GM21423 (cell line): ENCODE results near the gene RECK.
"Not testable (repeated sequence)": the region's sequence is repeated elsewhere in the genome, so short reads cannot be mapped to it uniquely, and the experiment has no call there.

ENCODE experiments used
- ATAC-seq: cut with Tn5 transposase; IDR thresholded peaks from one replicate; pipeline ENCODE4 v1.9.1; 2021; ENCODE audit warnings: mild to moderate bottlenecking, moderate library complexity; ENCODE audit not compliant: unreplicated experiment

RECK gene

GRCh38 chr9:36109071-36109470, 72.4 kb downstream of the RECK start:
- ATAC-seq, result no peak

DNA sequence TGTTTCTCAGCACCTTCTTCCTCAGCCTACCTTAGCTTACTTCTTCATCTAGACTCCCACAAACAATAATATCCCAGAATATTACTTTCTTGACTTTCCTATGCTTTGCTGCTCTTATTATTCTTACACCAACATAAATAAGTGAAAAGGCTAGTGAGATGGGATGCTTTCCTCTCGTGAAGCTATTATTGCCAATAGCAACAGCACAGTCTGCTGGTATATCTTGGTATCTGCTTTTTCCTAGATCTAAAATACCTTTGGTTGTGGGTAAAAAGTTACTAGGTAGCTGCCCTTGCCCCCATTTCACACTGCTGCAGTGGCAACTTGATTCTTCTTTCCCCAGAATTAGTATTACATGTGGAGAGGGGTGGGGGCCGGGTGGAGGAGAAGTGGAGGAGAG, 73.7 kb downstream of the RECK start:
- ATAC-seq, result no peak

GRCh38 chr9:36112516-36112915, 75.8 kb downstream of the RECK start:
- no peak for ATAC-seq

DNA sequence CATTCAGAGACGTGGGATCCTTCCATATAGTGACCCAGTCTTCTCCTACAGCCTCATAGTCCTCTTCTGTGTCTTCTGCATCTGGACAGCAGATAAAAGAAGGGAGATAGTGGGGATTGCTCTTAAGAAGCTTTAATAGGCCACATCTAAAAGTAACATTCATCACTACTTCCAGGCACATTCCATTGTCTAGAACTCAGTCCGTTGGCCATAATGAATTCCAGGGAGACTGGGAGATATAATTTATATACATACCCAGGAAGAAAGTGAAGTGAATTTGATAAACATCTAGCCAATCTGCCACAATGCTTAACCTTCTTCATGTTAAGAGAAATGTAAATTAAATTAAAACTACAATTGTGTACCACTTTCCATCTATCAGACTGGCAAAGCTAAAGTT, 77.3 kb downstream of the RECK start:
- ATAC-seq, result no peak

- no peak for ATAC-seq
Observed at GRCh38 chr9:36116593-36116992, 79.9 kb downstream of the RECK start.

- ATAC-seq, result no peak
Observed at GRCh38 chr9:36118201-36118600, 81.5 kb downstream of the RECK start.

- no peak for ATAC-seq
Observed at GRCh38 chr9:36118706-36119105, 82.0 kb downstream of the RECK start.

DNA sequence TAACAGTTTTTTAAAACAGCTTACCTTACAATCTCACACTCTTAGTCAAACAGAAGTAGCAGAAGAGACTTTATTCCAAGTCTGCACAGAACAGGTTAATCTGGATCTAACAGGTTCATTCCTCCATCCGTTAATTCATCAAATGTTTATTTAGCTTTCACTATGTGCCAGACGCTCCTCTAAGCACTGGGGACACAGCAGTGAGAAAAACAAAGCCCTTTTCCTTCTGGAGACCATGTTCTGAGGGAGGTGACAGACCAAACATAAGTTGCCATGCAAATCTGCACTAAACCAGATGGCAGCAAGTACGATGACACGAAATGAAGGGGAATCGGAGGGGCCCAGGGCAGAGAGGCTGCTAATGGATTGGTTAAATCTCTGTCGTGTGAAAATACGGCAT, 82.8 kb downstream of the RECK start:
- no peak for ATAC-seq

DNA sequence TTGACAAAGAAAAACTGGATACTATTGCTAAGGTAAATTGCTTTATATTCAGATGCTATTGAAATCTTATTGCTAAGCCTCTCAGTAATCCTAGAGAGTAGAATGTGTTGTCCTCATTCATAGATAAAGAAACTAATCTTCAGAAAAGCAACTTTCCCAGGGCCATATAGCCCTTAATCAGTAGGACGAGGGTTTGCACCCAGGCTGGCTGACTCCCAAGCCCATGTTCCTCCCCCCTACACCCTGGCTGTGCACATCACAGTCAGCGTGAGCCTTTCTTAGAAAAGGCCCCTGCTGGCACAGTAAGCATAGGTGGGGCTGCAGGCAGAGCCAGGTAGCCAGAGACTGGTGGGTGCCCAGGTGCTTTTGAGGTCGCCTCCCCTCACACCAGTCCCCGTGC, 84.0 kb downstream of the RECK start:
- ATAC-seq, result no peak

GRCh38 chr9:36121971-36122370, 85.3 kb downstream of the RECK start:
- ATAC-seq, result no peak

- ATAC-seq, result no peak
Observed at GRCh38 chr9:36123515-36123914, 86.8 kb downstream of the RECK start.

DNA sequence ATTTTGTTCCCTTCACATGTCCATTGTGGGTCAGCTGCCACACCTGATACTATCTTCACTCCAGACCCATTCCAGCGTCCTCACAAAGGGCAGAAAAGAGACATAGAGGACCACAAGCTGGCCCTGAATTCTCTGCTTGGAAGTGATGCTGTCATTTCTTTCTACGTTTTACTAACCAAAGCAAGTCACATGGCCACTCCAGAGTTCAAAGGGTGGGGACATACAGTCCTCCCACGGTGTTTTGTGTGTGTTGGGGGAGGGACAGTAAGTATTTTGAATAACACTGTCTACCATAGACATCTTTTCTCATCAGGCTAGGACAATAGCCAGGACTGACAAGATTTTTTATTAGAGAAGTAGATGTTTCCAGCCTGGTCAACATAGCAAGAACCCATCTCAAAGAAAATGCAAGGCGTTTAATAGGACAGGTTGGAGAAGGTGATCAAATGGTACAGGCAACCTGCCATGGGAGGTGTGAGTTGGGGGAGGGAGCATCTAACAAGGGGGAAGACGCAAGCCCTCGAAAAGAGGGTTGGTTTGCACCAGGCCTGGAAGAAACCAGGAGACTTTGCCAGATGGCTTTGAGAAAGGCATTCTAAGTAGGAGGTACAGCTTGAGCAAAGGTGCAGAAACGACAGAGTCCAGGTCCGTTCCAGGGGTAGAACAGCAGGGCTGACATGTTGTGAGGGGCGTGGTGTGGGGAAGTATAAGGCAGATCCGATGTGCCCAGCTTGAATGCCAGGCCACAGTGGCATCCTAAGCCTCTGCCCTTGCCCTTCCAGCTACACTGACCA, 88.5 kb downstream of the RECK start:
- no peak for ATAC-seq

- ATAC-seq, result no peak
Observed at GRCh38 chr9:36126016-36126730, 89.5 kb downstream of the RECK start.

DNA sequence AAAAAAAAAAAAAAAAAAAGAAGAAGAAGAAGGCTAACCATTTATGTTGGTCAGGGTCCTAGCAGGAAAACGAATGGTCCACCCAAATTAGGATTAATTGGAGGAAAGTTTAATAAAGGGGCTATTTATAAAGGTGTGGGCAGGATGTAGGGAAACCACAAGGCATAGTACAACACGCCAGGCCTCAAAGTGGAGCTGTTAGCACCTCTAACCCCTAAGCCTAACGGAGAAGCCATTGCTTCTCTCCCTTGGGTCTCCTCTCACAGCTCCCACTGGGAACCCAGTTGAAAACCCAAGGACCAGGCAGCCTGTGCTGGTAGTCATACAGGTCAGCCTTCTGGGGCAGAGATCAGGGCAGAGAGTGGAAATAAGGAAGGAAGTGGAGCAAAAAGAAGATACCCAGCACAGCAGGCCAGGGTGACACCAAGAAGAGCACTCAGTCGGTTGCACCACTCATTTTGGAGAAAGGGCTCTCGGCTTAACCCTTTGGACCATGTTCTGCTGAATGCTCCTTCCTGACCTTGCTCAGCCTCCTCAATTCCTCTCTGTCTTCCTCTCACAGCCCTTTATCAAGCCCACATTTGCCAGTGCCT, 91.0 kb downstream of the RECK start:
- no peak for ATAC-seq

GRCh38 chr9:36128349-36128748, 91.6 kb downstream of the RECK start:
- no peak for ATAC-seq

DNA sequence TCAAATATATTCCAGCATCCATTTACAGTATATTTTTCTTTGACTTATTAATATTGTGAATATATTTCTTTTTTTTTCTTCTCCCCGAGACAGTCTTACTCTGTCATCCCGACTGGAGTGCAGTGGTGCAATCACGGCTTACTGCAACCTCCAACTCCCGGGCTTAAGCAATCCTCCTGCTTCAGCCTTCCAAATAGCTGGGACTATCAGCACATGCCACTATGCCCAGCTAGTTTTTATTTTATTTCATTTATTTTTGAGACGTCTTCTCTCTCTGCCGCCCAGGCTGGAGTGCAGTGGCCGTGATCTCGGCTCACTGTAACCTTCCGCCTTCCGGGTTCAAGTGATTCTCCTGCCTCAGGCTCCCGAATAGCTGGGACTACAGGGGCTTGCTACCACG, 92.4 kb downstream of the RECK start:
- ATAC-seq, result no peak

DNA sequence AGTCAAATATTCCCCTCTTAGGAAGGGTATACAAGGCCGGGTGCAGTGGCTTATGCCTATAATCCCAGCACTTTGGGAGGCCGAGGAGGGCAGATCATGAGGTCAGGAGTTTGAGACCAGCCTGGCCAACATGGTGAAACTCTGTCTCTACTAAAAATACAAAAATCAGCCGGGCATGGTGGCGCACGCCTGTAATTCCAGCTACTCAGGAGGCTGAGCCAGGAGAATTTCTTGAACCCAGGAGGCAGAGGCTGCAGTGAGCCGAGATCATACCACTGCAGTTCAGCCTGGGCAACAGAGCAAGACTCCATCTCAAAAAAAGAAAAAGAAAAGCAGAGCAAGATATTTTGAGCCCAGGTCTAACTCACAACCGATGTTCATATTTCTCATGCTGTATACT, 95.0 kb downstream of the RECK start:
- ATAC-seq, result not testable (repeated sequence)

GRCh38 chr9:36132086-36132485, 95.4 kb downstream of the RECK start:
- no peak for ATAC-seq

GRCh38 chr9:36134761-36135505, 98.2 kb downstream of the RECK start:
- no peak for ATAC-seq

GRCh38 chr9:36135741-36136271, 99.1 kb downstream of the RECK start:
- ATAC-seq, result no peak

DNA sequence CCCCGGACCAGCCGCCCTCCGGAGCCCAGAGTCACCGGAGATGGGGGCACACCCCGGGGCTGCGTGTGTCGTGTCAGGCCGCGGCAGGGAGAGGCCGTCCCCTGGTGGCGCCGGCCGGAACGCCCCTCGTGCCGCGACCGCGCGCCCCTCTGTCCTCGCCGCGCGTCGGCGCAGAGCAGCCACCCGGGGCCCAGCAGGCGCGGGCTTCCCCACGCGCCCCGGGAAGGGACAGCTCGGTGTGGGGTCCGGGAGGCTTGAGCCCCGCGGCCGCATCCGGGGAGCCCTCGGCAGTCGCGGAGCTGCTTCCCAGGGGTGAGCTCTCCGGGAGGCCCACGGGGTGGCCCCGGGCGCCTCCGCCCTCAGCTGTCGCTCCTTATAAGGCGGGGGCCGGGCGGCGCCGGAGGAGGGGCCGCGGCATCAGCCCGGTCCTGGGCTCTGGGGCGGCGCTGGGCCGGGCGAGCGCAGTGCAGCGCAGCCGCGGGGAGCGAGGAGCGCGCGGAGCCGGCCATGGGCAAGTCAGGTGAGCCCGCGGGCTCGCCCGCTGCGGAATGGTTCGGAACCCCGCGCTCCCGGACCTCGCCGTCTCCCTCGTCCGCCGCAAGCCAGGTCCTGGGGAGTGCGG, 99.7 kb downstream of the RECK start, which contains the start of gene GLIPR2:
Gene GLIPR2, plus strand, starts transcription at position 462 of the 622 bp plus-strand sequence. Its CDS starts 46 bp downstream, at position 508.
- ATAC-seq, result peak; percentile 95
